Left forelimb (tissue), 1 donor: ENCODE results near the gene TAS1R3.
A peak's percentile ranks its signal among the peaks of the same experiment; 100 is the strongest.

Source experiments
- DNase-seq: peaks from one replicate; pipeline ENCODE4 v3.0.0-alpha.2; 2018; ENCODE audit warnings: low spot score

The TAS1R3 gene

GRCh38 chr1:1340185-1340584 lies 9.1 kb downstream of the TAS1R3 start:
- DNase-seq: no peak

GRCh38 chr1:1340791-1341548 lies 9.9 kb downstream of the TAS1R3 start:
- DNase-seq: no peak

GRCh38 chr1:1341549-1342021 lies 10.5 kb downstream of the TAS1R3 start:
- DNase-seq: no peak

DNA sequence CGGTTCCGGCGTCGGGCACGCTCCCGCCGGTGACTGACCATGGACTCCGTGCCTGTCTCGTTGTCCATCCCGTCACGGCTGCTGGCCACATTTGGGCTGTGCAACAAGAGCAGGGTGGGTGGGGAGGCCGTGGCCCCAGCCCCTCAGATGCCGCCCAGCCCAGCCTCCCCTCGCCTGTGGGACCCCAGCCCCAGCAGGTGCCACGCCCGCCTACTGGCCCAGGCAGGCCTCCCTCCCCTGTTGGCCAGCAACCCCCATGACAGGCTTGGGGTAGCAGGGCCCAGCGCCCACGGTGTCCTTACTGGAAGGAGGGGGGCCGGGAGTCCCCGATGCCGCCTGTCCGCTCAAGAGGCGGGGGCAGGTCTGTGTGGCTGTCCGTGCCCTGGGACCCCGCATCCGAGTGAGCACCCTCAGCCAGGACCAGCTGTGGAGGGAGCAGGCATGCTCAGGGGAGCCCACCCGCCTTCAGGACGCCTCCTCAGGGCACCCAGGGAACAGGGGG lies 11.0 kb downstream of the TAS1R3 start:
- no peak for DNase-seq

DNA sequence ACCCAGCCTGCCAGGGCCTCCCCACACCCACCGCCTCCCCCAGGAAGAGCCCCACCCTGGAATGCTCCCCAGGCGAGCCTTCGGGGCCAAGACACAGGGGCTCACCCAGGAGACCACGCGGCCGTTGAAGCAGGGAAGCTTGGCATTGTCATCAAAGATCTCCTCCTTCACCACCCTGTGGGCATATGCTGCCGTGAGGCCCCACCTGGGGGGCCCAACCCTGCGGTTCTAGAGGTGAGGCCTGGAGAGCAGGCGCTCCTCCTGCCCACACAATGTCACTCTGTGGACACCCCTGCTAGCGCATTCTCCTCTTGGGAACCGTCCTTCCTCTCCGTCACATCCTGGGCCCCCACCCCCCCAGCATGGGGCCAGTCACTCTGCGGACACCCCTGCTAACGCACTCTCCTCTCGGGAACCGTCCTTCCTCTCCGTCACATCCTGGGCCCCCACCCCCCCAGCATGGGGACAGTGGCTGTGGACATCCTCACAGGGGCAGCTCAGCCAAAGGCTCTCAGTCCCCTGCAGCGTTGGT lies 11.6 kb downstream of the TAS1R3 start:
- no peak for DNase-seq

- no peak for DNase-seq
Observed at GRCh38 chr1:1343811-1344421, 12.8 kb downstream of the TAS1R3 start.

DNA sequence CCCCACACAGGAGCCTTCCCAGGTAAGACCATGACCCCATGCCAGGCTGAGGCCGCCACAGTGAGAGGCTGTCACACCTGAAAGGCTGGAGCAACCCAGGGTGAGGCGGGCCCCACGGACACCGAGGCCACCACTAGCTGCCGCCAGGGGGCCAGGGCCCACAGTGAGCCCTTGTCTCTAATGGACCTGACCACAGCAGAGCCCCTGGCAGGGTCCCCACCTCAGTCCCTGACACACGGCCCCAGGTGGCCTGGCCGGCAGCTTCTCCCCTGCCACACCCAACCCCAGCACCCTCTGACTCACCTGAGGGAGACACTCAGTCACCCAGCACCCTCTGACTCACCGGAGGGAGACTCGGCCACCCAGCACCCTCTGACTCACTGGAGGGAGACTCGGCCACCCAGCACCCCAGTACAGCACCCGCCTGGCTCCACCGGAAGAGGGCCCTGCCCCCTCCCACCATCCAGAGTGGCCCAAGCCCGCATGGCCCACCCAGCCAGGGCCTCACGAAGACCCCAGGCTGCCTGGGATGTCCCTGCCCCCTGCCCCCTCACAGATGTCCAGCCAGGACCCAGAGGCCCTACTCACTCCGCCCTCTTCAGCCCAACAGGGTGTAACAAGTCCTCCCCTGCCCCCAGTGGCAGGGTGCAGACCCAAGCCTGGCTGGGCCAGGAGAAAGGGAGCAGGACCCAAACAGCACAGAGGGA lies 13.7 kb downstream of the TAS1R3 start:
- no peak for DNase-seq

GRCh38 chr1:1345384-1345783 lies 14.3 kb downstream of the TAS1R3 start:
- no peak for DNase-seq

GRCh38 chr1:1345860-1346500 lies 14.9 kb downstream of the TAS1R3 start:
- no peak for DNase-seq

DNA sequence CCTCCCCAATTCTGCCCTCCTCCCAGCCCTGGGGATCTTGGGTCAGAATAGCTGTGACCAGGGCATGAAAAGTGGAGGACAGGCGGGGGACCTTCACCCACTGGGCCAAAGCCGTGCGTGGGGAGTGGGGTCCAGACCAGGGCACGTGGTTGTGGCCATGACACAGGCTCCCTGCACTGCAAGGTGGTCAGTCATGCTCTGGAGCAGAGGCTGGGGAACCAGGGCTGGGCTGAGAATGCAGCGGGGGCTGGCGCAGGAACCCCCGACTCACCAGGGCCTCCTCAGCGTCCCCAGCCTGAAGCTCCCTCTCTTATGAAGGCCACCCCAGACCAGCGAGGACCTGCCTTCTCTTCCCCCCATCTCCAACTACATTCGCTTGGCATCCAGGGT lies 15.4 kb downstream of the TAS1R3 start:
- no peak for DNase-seq

DNA sequence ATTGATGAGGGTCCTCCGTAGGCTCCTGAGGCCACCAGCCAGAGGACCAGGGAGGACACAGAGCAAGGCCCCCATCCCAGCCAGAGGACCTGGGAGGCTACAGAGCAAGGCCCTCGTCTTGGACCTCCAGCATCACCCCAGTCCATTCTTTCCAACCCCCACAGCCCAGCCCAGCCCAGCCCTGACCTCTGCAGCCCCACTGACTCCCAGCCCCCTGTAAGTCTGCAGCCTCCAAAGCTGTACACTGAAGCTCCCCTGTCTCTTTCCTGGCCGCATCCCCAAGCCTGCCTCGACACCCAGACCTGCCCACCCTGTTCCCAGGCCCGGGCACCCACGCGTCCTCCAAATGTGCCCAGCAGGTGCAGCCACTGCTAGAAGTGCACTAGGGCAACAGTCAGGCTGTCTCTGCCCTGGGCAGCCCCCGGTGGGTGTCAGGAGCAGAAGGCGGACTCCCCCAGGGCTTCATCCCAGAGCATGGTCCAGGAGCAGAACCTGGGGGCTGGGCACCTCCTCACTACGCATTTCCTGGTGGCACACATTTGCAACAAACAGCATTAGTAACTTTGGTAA lies 16.0 kb downstream of the TAS1R3 start:
- no peak for DNase-seq

- DNase-seq: no peak
Observed at GRCh38 chr1:1347663-1348419, 16.8 kb downstream of the TAS1R3 start.

- no peak for DNase-seq
Observed at GRCh38 chr1:1348420-1349255, 17.6 kb downstream of the TAS1R3 start.

- peak; percentile 87 for DNase-seq
Observed at GRCh38 chr1:1349256-1350012, 18.4 kb downstream of the TAS1R3 start, which contains the start of gene DVL1. DVL1 (minus strand) TSS chr1:1349418; CDS start chr1:1349065, 353 bp downstream.

DNA sequence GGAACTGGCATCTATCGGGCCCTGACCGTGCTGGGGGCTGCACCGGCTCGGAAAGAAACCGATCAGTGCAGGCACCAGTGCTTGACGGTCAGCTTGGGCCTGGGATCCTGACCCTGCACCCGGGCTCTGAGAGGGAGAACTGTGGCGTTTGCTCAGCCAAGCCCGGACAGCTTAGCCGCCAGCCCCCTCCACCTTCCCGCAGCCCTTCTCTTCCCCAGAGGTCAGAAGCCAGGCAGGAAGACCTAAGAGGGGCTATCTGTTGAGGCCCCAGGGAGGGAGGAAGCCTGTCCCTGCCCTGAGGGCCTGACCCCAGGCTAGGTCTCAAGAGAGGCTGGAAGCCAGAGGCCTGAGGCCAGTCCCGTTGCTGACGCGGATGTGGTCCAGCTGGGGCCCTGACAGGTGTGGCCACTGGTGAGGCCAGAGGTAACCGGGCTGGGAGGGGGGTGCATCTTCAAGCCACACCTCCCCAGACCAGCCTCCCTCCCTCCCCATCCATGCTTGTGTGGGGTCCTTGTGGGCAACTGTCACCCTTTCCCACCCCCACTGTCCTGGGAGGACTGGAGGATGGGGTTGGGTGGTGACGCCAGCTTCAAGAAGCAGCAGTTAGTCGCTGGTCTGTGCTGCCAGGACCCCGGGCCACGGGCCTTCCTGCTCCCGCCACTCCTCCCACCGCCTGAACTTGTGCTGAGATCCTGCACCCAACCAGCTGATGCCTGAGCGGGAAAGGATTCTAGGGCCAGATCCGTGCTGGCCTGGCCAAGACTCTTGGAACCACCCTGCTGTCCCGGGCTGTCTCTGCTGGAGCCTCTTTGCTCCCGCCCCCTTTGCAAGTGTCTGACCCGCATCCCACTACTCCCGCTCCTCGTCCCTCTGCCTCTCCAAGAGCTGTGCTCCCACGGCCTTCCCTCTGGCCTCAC lies 20.7 kb downstream of the TAS1R3 start:
- no peak for DNase-seq

GRCh38 chr1:1352786-1353388 lies 21.8 kb downstream of the TAS1R3 start:
- no peak for DNase-seq

- no peak for DNase-seq
Observed at GRCh38 chr1:1353389-1354151, 22.5 kb downstream of the TAS1R3 start.
